Muscle layer of colon (tissue), 2 donors: ENCODE data around the gene RANBP3.

Experiments
- H3K27ac ChIP-seq: one replicate; pipeline ENCODE4 v1.7.0; 2013; ENCODE audit warnings: low read depth, mild to moderate bottlenecking, low read length, moderate library complexity
- H3K27me3 ChIP-seq, 2 donors: one replicate each; pipeline ENCODE4 v1.7.0; 2013; ENCODE audit warnings: low read length in 2 of 2, mild to moderate bottlenecking in 2 of 2; ENCODE audit not compliant: insufficient read depth in 2 of 2, control insufficient read depth in 1 of 2
- H3K36me3 ChIP-seq: one replicate; pipeline ENCODE4 v1.7.0; 2013; ENCODE audit warnings: mild to moderate bottlenecking, low read length; ENCODE audit not compliant: insufficient read depth
- H3K4me1 ChIP-seq: one replicate; pipeline ENCODE4 v1.7.0; 2013; ENCODE audit warnings: mild to moderate bottlenecking, low read length; ENCODE audit not compliant: insufficient read depth
- H3K4me3 ChIP-seq, 2 donors: one replicate each; pipeline ENCODE4 v1.7.0; 2013; ENCODE audit warnings: low read length in 2 of 2, low read depth in 1 of 2, mild to moderate bottlenecking in 1 of 2, moderate library complexity in 1 of 2
- H3K9ac ChIP-seq: one replicate; pipeline ENCODE4 v1.7.0; 2013; ENCODE audit warnings: low read length
- H3K9me3 ChIP-seq: one replicate; pipeline ENCODE4 v1.7.0; 2013; ENCODE audit warnings: mild to moderate bottlenecking, low read length
- donor health status: abdominal sarcoma.
- donor health status: Adenocarcinoma of cecum.

RANBP3 gene

GRCh38 chr19:5960005-5961001, 17.6 kb downstream of the RANBP3 start:
- Histone ChIP-seq H3K36me3 (no peaks in the 10 kb centered on the region), H3K27me3 (no peaks in the 10 kb centered on the region), H3K9ac (no peak overlapping the region), H3K9me3 (no peaks in the 10 kb centered on the region), H3K27ac (peak overlapping the region; percentile 27), H3K4me1 (peaks cover 70% of the 10 kb centered on the region), H3K4me3 (peak overlapping the region in 1 of 2 donors; percentile 20)

- no peaks in the 10 kb centered on the region for H3K27me3 ChIP-seq
- H3K9ac ChIP-seq = no peak overlapping the region
- H3K27ac ChIP-seq = peak overlapping the region; percentile 27
- H3K9me3 ChIP-seq = no peaks in the 10 kb centered on the region
- H3K4me1 ChIP-seq = peaks cover 72% of the 10 kb centered on the region
- H3K4me3 ChIP-seq = no peak overlapping the region
- H3K36me3 ChIP-seq = no peaks in the 10 kb centered on the region
Measured at GRCh38 chr19:5959260-5960004, 18.5 kb downstream of the RANBP3 start.

DNA sequence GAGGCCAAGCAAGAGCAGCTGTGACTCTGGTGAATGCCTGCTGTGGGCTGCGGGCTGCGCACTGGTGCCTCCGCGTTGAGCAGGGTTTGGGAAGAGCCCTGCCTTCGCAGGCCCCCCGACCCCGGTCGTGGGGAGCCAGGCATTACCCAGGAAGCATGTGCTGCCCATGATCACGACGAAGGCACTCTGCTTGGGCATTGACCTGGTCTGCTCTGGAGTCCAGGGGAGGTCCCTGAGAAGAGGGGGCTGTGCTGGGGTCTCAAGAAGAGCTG, 19.2 kb downstream of the RANBP3 start:
- H3K36me3 ChIP-seq = no peaks in the 10 kb centered on the region

GRCh38 chr19:5958074-5958850, 19.7 kb downstream of the RANBP3 start:
- Histone ChIP-seq H3K27me3 (no peaks in the 10 kb centered on the region), H3K36me3 (no peaks in the 10 kb centered on the region), H3K4me1 (peaks cover 73% of the 10 kb centered on the region), H3K27ac (no peak overlapping the region), H3K9ac (no peak overlapping the region), H3K9me3 (no peaks in the 10 kb centered on the region), H3K4me3 (no peak overlapping the region)

More for the DNA sequence above, 19.2 kb downstream of the RANBP3 start:
- peaks cover 72% of the 10 kb centered on the region for H3K4me1 ChIP-seq
- no peak overlapping the region for H3K9ac ChIP-seq
- H3K4me3 ChIP-seq = no peak overlapping the region
- H3K27ac ChIP-seq = no peak overlapping the region
- H3K9me3 ChIP-seq = no peaks in the 10 kb centered on the region
- no peaks in the 10 kb centered on the region for H3K27me3 ChIP-seq

GRCh38 chr19:5957170-5957569, 20.8 kb downstream of the RANBP3 start:
- no peak overlapping the region for H3K4me3 ChIP-seq
- H3K36me3 ChIP-seq = no peaks in the 10 kb centered on the region
- H3K9me3 ChIP-seq = no peaks in the 10 kb centered on the region
- H3K9ac ChIP-seq = no peak overlapping the region
- H3K4me1 ChIP-seq = peaks cover 73% of the 10 kb centered on the region
- no peak overlapping the region for H3K27ac ChIP-seq
- H3K27me3 ChIP-seq = no peaks in the 10 kb centered on the region

- no peak overlapping the region for H3K27ac ChIP-seq
- no peak overlapping the region for H3K9ac ChIP-seq
- H3K36me3 ChIP-seq = no peaks in the 10 kb centered on the region
- H3K4me1 ChIP-seq = peaks cover 73% of the 10 kb centered on the region
- no peaks in the 10 kb centered on the region for H3K9me3 ChIP-seq
- H3K4me3 ChIP-seq = no peak overlapping the region
- no peaks in the 10 kb centered on the region for H3K27me3 ChIP-seq
Measured at GRCh38 chr19:5956728-5957127, 21.2 kb downstream of the RANBP3 start.

GRCh38 chr19:5956323-5956722, 21.6 kb downstream of the RANBP3 start:
- no peak overlapping the region for H3K9ac ChIP-seq
- no peak overlapping the region for H3K27ac ChIP-seq
- H3K27me3 ChIP-seq = no peaks in the 10 kb centered on the region
- H3K9me3 ChIP-seq = no peaks in the 10 kb centered on the region
- H3K36me3 ChIP-seq = no peaks in the 10 kb centered on the region
- H3K4me1 ChIP-seq = peaks cover 74% of the 10 kb centered on the region
- H3K4me3 ChIP-seq = no peak overlapping the region

- Histone ChIP-seq H3K4me1 (peaks cover 76% of the 10 kb centered on the region), H3K27me3 (no peaks in the 10 kb centered on the region), H3K27ac (peak overlapping the region; percentile 94), H3K36me3 (no peaks in the 10 kb centered on the region), H3K4me3 (no peak overlapping the region), H3K9me3 (no peaks in the 10 kb centered on the region), H3K9ac (no peak overlapping the region)
Measured at GRCh38 chr19:5955636-5955935, 22.4 kb downstream of the RANBP3 start.

- Histone ChIP-seq H3K9me3 (no peaks in the 10 kb centered on the region), H3K36me3 (no peaks in the 10 kb centered on the region), H3K4me1 (peaks cover 76% of the 10 kb centered on the region), H3K27ac (peak overlapping the region; percentile 94), H3K4me3 (peak overlapping the region in 1 of 2 donors; percentile 30), H3K9ac (peak overlapping the region; percentile 6), H3K27me3 (no peaks in the 10 kb centered on the region)
Measured at GRCh38 chr19:5954293-5954692, 23.6 kb downstream of the RANBP3 start.

DNA sequence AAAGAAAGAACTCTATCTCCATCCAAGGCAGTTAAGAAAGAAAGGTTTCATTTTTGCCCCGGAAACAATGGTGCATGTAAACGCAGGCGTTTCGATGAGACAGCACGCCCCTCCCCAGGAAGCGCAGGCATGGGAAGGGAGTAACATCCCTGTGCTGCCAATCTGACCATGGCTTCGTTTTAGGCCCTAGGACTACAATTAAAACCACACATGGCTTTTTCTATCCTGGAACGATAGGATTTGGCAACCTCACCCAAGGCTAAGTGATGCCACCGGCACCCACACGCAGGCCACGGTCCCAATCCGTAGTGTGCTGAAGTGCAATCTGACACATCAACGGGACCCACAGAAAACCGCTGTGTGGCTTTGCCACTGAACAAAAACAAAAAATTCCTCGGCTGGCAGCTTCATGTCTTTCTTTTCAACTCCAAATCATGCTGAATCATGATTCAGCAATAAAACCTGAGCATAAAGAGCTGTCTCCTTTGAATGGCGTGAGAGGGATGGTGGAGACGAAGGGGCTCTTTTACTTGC, 24.2 kb downstream of the RANBP3 start:
- H3K9ac ChIP-seq = peak overlapping the region; percentile 6
- H3K9me3 ChIP-seq = no peaks in the 10 kb centered on the region
- no peaks in the 10 kb centered on the region for H3K36me3 ChIP-seq
- peak overlapping the region; percentile 94 for H3K27ac ChIP-seq
- H3K27me3 ChIP-seq = no peaks in the 10 kb centered on the region
- peak overlapping the region in 1 of 2 donors; percentile 30 for H3K4me3 ChIP-seq
- H3K4me1 ChIP-seq = peaks cover 77% of the 10 kb centered on the region

- H3K4me3 ChIP-seq = no peak overlapping the region
- H3K9ac ChIP-seq = peak overlapping the region; percentile 6
- no peaks in the 10 kb centered on the region for H3K27me3 ChIP-seq
- peak overlapping the region; percentile 94 for H3K27ac ChIP-seq
- no peaks in the 10 kb centered on the region for H3K9me3 ChIP-seq
- H3K36me3 ChIP-seq = no peaks in the 10 kb centered on the region
- peaks cover 84% of the 10 kb centered on the region for H3K4me1 ChIP-seq
Measured at GRCh38 chr19:5953030-5953589, 24.8 kb downstream of the RANBP3 start.
